ENCODE measurements around the gene SLC12A7. TPM values are rescaled to one million over a fixed set of nuclear protein-coding genes. Genes with fewer than 3 reads are reported as not detected.

Gene SLC12A7
- total and polyA plus RNA-seq, 7 experiments from 2014 or later: 6.4 to 101 (median 61.9) TPM

- Mint-ChIP-seq H3K27me3 (peaks cover 0 to 4% (median 0%) of the 10 kb centered on the region in 5 donors), H3K4me1 (peaks cover 0 to 11% (median 4%) of the 10 kb centered on the region in 7 donors), H3K4me3 (no peak overlapping the region), H3K27ac (no peak overlapping the region), H3K36me3 (no peaks in the 10 kb centered on the region), H3K9me3 (no peaks in the 10 kb centered on the region)
- Histone ChIP-seq H3K36me3 (ENCODE audit: control insufficient read depth in 2 of 3, insufficient read depth in 3 of 3, low read length in 3 of 3) (no peaks in the 10 kb centered on the region), H3K4me3 (ENCODE audit: low read length) (no peak overlapping the region), H3K27me3 (ENCODE audit: control insufficient read depth in 2 of 2, insufficient read depth in 2 of 2, low read length in 2 of 2) (no peaks in the 10 kb centered on the region), H3K9me3 (ENCODE audit: control insufficient read depth in 2 of 3, low read length in 3 of 3) (no peaks in the 10 kb centered on the region), H3K27ac (ENCODE audit: low read depth, low read length) (no peak overlapping the region), H3K4me1 (ENCODE audit: control insufficient read depth in 2 of 2, insufficient read depth in 2 of 2, low read length in 2 of 2) (no peaks in the 10 kb centered on the region)
- DNase-seq (no peak), ATAC-seq (no peak)
- intact Hi-C loops (cut with micrococcal nuclease): no loop called here
- ChIA-PET POLR2A (no interaction called here), CTCF (interaction anchor here (0.5 to 1.7 kb wide), 4 partner anchors 9 to 500 kb away, joined by 3 to 5 read pairs (median 4); no protein-coding TSS in a partner anchor)
Measured at GRCh38 chr5:1142886-1143669, 31.2 kb upstream of the SLC12A7 start.

DNA sequence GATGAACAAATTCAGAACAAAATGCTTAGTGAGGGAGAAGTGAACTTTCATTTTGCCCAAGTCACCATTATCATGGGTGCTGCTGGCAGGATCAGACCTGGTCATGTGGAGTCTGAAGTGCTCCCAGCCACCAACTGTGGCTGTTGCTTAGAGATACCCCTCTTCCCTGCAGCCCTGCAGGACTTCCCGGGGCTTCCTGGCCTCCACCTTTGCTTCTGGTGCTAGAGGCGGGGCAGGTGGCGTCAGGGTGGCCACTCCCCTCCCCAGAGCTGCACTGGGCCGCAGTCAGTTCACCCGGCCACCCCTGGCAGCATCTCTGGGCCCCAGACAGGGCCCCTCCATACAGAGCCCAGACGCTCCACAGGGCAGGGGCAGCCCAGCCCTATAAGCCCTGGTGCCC is 30.0 kb upstream of the SLC12A7 start:
- H3K4me1 ChIP-seq (ENCODE audit: control insufficient read depth in 2 of 2, insufficient read depth in 2 of 2, low read length in 2 of 2): no peaks in the 10 kb centered on the region
- CTCF ChIA-PET: interaction anchor here (0.9 to 2.2 kb wide), 2 partner anchors 76 to 218 kb away, joined by 3 to 23 read pairs; no protein-coding TSS in a partner anchor
- Mint-ChIP-seq H3K9me3 (peaks cover 0 to under 1% (median 0%) of the 10 kb centered on the region in 11 donors), H3K36me3 (no peaks in the 10 kb centered on the region), H3K27me3 (peaks cover 0 to 4% (median 0%) of the 10 kb centered on the region in 5 donors), H3K27ac (no peak overlapping the region), H3K4me3 (no peak overlapping the region), H3K4me1 (peaks cover 0 to 13% (median 4%) of the 10 kb centered on the region in 7 donors)
- POLR2A ChIA-PET: no interaction called here
- H3K4me3 ChIP-seq (ENCODE audit: low read length): no peak overlapping the region
- DNase-seq (no peak), ATAC-seq (no peak)
- H3K27me3 ChIP-seq (ENCODE audit: control insufficient read depth in 2 of 2, insufficient read depth in 2 of 2, low read length in 2 of 2): no peaks in the 10 kb centered on the region
- intact Hi-C loops (cut with micrococcal nuclease): loop anchor here in 1 of 2 donors (2.0 kb wide), 1 partner anchor 137 kb away; no protein-coding TSS in a partner anchor
- no peak overlapping the region for H3K27ac ChIP-seq (ENCODE audit: low read depth, low read length)
- no peaks in the 10 kb centered on the region for H3K36me3 ChIP-seq (ENCODE audit: control insufficient read depth in 2 of 3, insufficient read depth in 3 of 3, low read length in 3 of 3)
- no peaks in the 10 kb centered on the region for H3K9me3 ChIP-seq (ENCODE audit: control insufficient read depth in 2 of 3, low read length in 3 of 3)

DNA sequence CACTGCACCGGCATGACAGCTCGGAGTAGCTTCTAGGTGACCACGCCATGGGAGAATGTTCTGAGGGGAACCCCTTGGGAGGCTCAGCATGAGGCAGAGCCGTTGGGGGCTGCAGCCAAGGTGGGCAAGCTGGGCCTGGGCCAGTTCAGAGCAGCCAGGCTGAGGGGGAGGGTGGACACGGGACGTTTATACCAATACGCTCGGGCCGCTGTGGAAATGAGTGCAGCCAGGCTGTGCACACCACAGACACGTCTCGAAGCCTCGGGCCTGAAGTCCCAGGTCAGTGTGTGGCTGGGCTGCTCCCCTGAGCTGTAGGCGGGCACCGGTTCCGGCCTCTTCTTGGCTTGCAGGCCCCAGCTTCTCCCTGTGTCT is 28.9 kb upstream of the SLC12A7 start:
- Mint-ChIP-seq H3K9me3 (peaks cover 0 to 9% (median 0%) of the 10 kb centered on the region in 11 donors), H3K4me3 (no peak overlapping the region), H3K27ac (no peak overlapping the region), H3K27me3 (peaks cover 0 to 4% (median 0%) of the 10 kb centered on the region in 5 donors), H3K36me3 (peaks cover 0 to 2% (median 0%) of the 10 kb centered on the region in 5 donors), H3K4me1 (peaks cover 0 to 18% (median 4%) of the 10 kb centered on the region in 7 donors)
- no peaks in the 10 kb centered on the region for H3K4me1 ChIP-seq (ENCODE audit: control insufficient read depth in 2 of 2, insufficient read depth in 2 of 2, low read length in 2 of 2)
- H3K27ac ChIP-seq (ENCODE audit: low read depth, low read length): no peak overlapping the region
- no peaks in the 10 kb centered on the region for H3K27me3 ChIP-seq (ENCODE audit: control insufficient read depth in 2 of 2, insufficient read depth in 2 of 2, low read length in 2 of 2)
- H3K9me3 ChIP-seq (ENCODE audit: control insufficient read depth in 2 of 3, low read length in 3 of 3): no peaks in the 10 kb centered on the region
- CTCF ChIA-PET: interaction anchor here (0.7 to 2.2 kb wide), 9 partner anchors 35 to 947 kb away, joined by 3 to 23 read pairs (median 5); partner anchors contain the start of gene NKD2
- no peak for DNase-seq
- no peaks in the 10 kb centered on the region for H3K36me3 ChIP-seq (ENCODE audit: control insufficient read depth in 2 of 3, insufficient read depth in 3 of 3, low read length in 3 of 3)
- ATAC-seq: no peak
- H3K4me3 ChIP-seq (ENCODE audit: low read length): no peak overlapping the region
- intact Hi-C loops (cut with micrococcal nuclease): loop anchor here (1.0 to 2.0 kb wide), 7 partner anchors 29 to 218 kb away; partner anchors contain the start of gene SLC12A7 (in 1 of the 2)
- POLR2A ChIA-PET: no interaction called here

DNA sequence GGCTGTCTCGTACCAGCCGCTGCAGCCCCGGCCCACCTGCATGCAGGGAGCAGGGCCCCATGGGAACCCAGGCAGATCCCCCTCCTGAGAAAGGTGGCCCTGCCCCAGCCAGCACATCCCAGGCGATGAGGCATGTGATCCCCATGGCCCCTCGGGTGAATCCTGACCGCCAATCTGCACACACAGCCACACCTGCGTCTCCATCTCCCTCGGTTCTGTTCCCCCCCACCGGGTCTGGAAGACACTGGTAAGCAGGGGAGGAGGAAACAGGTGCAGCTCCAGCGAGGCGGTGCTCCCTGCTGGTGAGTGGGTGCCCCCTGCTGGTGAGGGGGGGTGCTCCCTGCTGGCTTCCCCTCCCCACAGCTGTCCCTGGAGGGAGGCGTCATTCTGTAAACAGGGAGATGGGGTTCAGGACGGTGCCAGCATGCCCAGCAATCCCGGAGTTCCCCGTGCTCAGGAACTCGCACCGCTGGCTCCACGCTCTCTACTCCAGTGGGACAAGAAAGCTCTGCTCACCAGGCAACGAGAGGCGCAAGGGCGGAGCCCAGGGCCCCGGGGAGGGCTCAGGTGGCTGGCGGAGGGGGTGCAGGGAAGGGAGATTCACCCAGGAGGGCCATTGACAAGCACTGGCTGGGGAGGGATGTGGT is 28.4 kb upstream of the SLC12A7 start:
- Mint-ChIP-seq H3K36me3 (peaks cover 0 to 2% (median 0%) of the 10 kb centered on the region in 5 donors), H3K4me1 (peaks cover 0 to 18% (median 4%) of the 10 kb centered on the region in 7 donors), H3K27me3 (peaks cover 0 to 4% (median 0%) of the 10 kb centered on the region in 5 donors), H3K9me3 (peaks cover 0 to 9% (median 0%) of the 10 kb centered on the region in 11 donors), H3K4me3 (peak overlapping the region in 2 of 10 donors; percentile 44 to 53), H3K27ac (peak overlapping the region in 1 of 9 donors; percentile 51)
- Histone ChIP-seq H3K27ac (ENCODE audit: low read depth, low read length) (no peak overlapping the region), H3K27me3 (ENCODE audit: control insufficient read depth in 2 of 2, insufficient read depth in 2 of 2, low read length in 2 of 2) (no peaks in the 10 kb centered on the region), H3K4me1 (ENCODE audit: control insufficient read depth in 2 of 2, insufficient read depth in 2 of 2, low read length in 2 of 2) (no peaks in the 10 kb centered on the region), H3K9me3 (ENCODE audit: control insufficient read depth in 2 of 3, low read length in 3 of 3) (no peaks in the 10 kb centered on the region), H3K36me3 (ENCODE audit: control insufficient read depth in 2 of 3, insufficient read depth in 3 of 3, low read length in 3 of 3) (no peaks in the 10 kb centered on the region), H3K4me3 (ENCODE audit: low read length) (no peak overlapping the region)
- ChIA-PET CTCF (interaction anchor here (0.7 to 2.2 kb wide), 10 partner anchors 29 to 472 kb away, joined by 3 to 23 read pairs (median 4); partner anchors contain the start of gene NKD2), POLR2A (interaction anchor here (1.9 kb wide), 1 partner anchor 217 kb away, joined by 5 read pairs; no protein-coding TSS in a partner anchor)
- intact Hi-C loops (cut with micrococcal nuclease): loop anchor here (1.0 to 2.0 kb wide), 7 partner anchors 28 to 217 kb away; partner anchors contain the start of gene SLC12A7 (in 1 of the 2)
- DNase-seq (peak; percentile 74 to 93 (median 84)), ATAC-seq (peak; percentile 90)

GRCh38 chr5:1139331-1140170 is 27.7 kb upstream of the SLC12A7 start:
- intact Hi-C loops (cut with micrococcal nuclease): loop anchor here (1.0 to 2.0 kb wide), 7 partner anchors 27 to 216 kb away; partner anchors contain the start of gene SLC12A7 (in 1 of the 2)
- Histone ChIP-seq H3K27me3 (ENCODE audit: control insufficient read depth in 2 of 2, insufficient read depth in 2 of 2, low read length in 2 of 2) (no peaks in the 10 kb centered on the region), H3K36me3 (ENCODE audit: control insufficient read depth in 2 of 3, insufficient read depth in 3 of 3, low read length in 3 of 3) (no peaks in the 10 kb centered on the region), H3K4me3 (ENCODE audit: low read length) (no peak overlapping the region), H3K27ac (ENCODE audit: low read depth, low read length) (no peak overlapping the region), H3K9me3 (ENCODE audit: control insufficient read depth in 2 of 3, low read length in 3 of 3) (no peaks in the 10 kb centered on the region), H3K4me1 (ENCODE audit: control insufficient read depth in 2 of 2, insufficient read depth in 2 of 2, low read length in 2 of 2) (no peaks in the 10 kb centered on the region)
- ATAC-seq: no peak
- no peak overlapping the region for H3K4me3 Mint-ChIP-seq
- ChIA-PET POLR2A (interaction anchor here (1.9 kb wide), 1 partner anchor 216 kb away, joined by 5 read pairs; no protein-coding TSS in a partner anchor), CTCF (interaction anchor here (0.7 to 2.2 kb wide), 9 partner anchors 29 to 471 kb away, joined by 3 to 23 read pairs (median 5); partner anchors contain the start of gene NKD2)
- no peak for DNase-seq
- peaks cover 0 to 9% (median 0%) of the 10 kb centered on the region in 11 donors for H3K9me3 Mint-ChIP-seq
- peaks cover 0 to 18% (median 4%) of the 10 kb centered on the region in 7 donors for H3K4me1 Mint-ChIP-seq
- H3K27me3 Mint-ChIP-seq: peaks cover 0 to 4% (median 0%) of the 10 kb centered on the region in 5 donors
- peaks cover 0 to 2% (median 0%) of the 10 kb centered on the region in 5 donors for H3K36me3 Mint-ChIP-seq
- no peak overlapping the region for H3K27ac Mint-ChIP-seq
